Thyroid gland (tissue), 4 donors: ENCODE results near the gene TUFT1.

Source experiments
- POLR2A ChIP-seq, 2 donors: fragments of 450-650 bp; IDR thresholded peaks; one replicate each; pipeline ENCODE4 v1.6.1; 2017; ENCODE audit warnings: antibody characterized with exemption in 2 of 2, mild to moderate bottlenecking in 2 of 2, moderate library complexity in 1 of 2
- TF ChIP-seq, protein P1 (sequence below), 6 experiments: fragments of 200-600 bp in 3 of 6; fragments of 450-650 bp in 3 of 6; sonication (generic) in 3 of 6; IDR thresholded peaks; one replicate each; pipeline ENCODE4 v1.5.1; 2016 to 2019; ENCODE audit warnings: antibody characterized with exemption in 6 of 6, mild to moderate bottlenecking in 2 of 6, inconsistent platforms in 1 of 6, moderate library complexity in 1 of 6

DNA sequence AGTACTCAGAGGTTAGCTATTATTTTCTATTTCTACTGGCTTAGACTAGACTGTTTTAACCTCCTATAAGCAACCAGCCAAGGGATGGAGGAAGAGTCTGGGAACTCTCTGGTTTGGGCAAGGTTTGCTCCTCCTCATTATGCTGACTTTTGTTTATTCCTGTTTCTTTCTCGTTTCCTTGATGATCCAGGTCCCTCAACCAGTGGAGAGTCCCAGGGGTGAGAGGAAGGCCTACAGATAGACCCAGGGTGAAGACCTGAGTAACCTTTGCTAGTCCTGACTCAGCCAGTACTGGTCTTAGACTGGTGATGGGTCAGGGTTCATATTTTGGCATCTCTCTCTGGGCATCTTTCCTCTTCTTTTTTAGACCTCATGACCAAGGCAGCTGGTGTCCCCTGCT is 5.4 kb downstream of the TUFT1 start:
- TF ChIP-seq, protein P1, sequence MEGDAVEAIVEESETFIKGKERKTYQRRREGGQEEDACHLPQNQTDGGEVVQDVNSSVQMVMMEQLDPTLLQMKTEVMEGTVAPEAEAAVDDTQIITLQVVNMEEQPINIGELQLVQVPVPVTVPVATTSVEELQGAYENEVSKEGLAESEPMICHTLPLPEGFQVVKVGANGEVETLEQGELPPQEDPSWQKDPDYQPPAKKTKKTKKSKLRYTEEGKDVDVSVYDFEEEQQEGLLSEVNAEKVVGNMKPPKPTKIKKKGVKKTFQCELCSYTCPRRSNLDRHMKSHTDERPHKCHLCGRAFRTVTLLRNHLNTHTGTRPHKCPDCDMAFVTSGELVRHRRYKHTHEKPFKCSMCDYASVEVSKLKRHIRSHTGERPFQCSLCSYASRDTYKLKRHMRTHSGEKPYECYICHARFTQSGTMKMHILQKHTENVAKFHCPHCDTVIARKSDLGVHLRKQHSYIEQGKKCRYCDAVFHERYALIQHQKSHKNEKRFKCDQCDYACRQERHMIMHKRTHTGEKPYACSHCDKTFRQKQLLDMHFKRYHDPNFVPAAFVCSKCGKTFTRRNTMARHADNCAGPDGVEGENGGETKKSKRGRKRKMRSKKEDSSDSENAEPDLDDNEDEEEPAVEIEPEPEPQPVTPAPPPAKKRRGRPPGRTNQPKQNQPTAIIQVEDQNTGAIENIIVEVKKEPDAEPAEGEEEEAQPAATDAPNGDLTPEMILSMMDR (IDR thresholded peaks at IDR 0.05) = no peak
- no peak for TF ChIP-seq POLR2A (IDR thresholded peaks at IDR 0.05)
